ENCODE measurements around the gene PDE6H.

Gene PDE6H

GRCh38 chr12:15007551-15007950, 34.7 kb downstream of the PDE6H start:
- Histone ChIP-seq H3K9me2 (replicated peaks; ENCODE audit: control insufficient read depth, low read length) (no peaks in the 10 kb centered on the region; the same call in 1 of the 2 replicates), H3K27me3 (ENCODE audit: control insufficient read depth, low read length) (peaks cover 19% of the 10 kb centered on the region; the same call in 1 of the 2 replicates), H3K4me2 (ENCODE audit: low read length) (no peak overlapping the region), H3K9me3 (ENCODE audit: control insufficient read depth, insufficient read depth, low read length) (no peaks in the 10 kb centered on the region), H4K20me1 (ENCODE audit: control insufficient read depth, insufficient read depth, low read depth, low read length) (no peaks in the 10 kb centered on the region), H3F3A (ENCODE audit: control insufficient read depth, insufficient read depth) (no peaks in the 10 kb centered on the region), H3K4me1 (ENCODE audit: control insufficient read depth, low read length) (0 out of 2 replicates have a peak, but pooled peaks cover 7% of the 10 kb centered on the region), H3K36me3 (ENCODE audit: control insufficient read depth, low read length) (no peaks in the 10 kb centered on the region), H3K27ac (ENCODE audit: low read depth, low read length) (no peak overlapping the region), H3K4me3 (ENCODE audit: low read length) (no peak overlapping the region), H3K79me2 (ENCODE audit: control insufficient read depth, low read length) (no peaks in the 10 kb centered on the region)
- TF ChIP-seq EZH2phosphoT487 (IDR thresholded peaks at IDR 0.05; ENCODE audit: borderline replicate concordance, low read length) (no peak), CTCF (IDR thresholded peaks at IDR 0.05; ENCODE audit: low read depth, low read length, poor library complexity, severe bottlenecking) (no peak)

GRCh38 chr12:15011162-15011561, 38.3 kb downstream of the PDE6H start:
- Histone ChIP-seq H3K27ac (ENCODE audit: low read depth, low read length) (no peak overlapping the region), H3F3A (ENCODE audit: control insufficient read depth, insufficient read depth) (no peaks in the 10 kb centered on the region), H3K9me3 (ENCODE audit: control insufficient read depth, insufficient read depth, low read length) (no peaks in the 10 kb centered on the region), H3K27me3 (ENCODE audit: control insufficient read depth, low read length) (peaks cover 10% of the 10 kb centered on the region; the same call in 1 of the 2 replicates), H3K79me2 (ENCODE audit: control insufficient read depth, low read length) (no peaks in the 10 kb centered on the region), H3K36me3 (ENCODE audit: control insufficient read depth, low read length) (no peaks in the 10 kb centered on the region), H3K4me3 (ENCODE audit: low read length) (no peak overlapping the region), H3K9me2 (replicated peaks; ENCODE audit: control insufficient read depth, low read length) (no peaks in the 10 kb centered on the region; the same call in 1 of the 2 replicates), H4K20me1 (ENCODE audit: control insufficient read depth, insufficient read depth, low read depth, low read length) (no peaks in the 10 kb centered on the region), H3K4me2 (ENCODE audit: low read length) (no peak overlapping the region), H3K4me1 (ENCODE audit: control insufficient read depth, low read length) (no peaks in the 10 kb centered on the region)
- TF ChIP-seq CTCF (IDR thresholded peaks at IDR 0.05; ENCODE audit: low read depth, low read length, poor library complexity, severe bottlenecking) (peak; percentile 38), EZH2phosphoT487 (IDR thresholded peaks at IDR 0.05; ENCODE audit: borderline replicate concordance, low read length) (no peak)

- no peaks in the 10 kb centered on the region for H3K36me3 ChIP-seq (ENCODE audit: control insufficient read depth, low read length)
- no peaks in the 10 kb centered on the region for H4K20me1 ChIP-seq (ENCODE audit: control insufficient read depth, insufficient read depth, low read depth, low read length)
- H3K9me3 ChIP-seq (ENCODE audit: control insufficient read depth, insufficient read depth, low read length), result no peaks in the 10 kb centered on the region
- no peak for TF ChIP-seq CTCF (IDR thresholded peaks at IDR 0.05; ENCODE audit: low read depth, low read length, poor library complexity, severe bottlenecking)
- TF ChIP-seq EZH2phosphoT487 (IDR thresholded peaks at IDR 0.05; ENCODE audit: borderline replicate concordance, low read length), result no peak
- H3K4me3 ChIP-seq (ENCODE audit: low read length), result no peak overlapping the region
- H3K4me1 ChIP-seq (ENCODE audit: control insufficient read depth, low read length), result no peaks in the 10 kb centered on the region
- H3K4me2 ChIP-seq (ENCODE audit: low read length), result no peak overlapping the region
- no peaks in the 10 kb centered on the region for H3F3A ChIP-seq (ENCODE audit: control insufficient read depth, insufficient read depth)
- no peaks in the 10 kb centered on the region; the same call in 1 of the 2 replicates for H3K9me2 ChIP-seq (replicated peaks; ENCODE audit: control insufficient read depth, low read length)
- peaks cover 10% of the 10 kb centered on the region for H3K27me3 ChIP-seq (ENCODE audit: control insufficient read depth, low read length)
- H3K79me2 ChIP-seq (ENCODE audit: control insufficient read depth, low read length), result no peaks in the 10 kb centered on the region
- H3K27ac ChIP-seq (ENCODE audit: low read depth, low read length), result no peak overlapping the region
Measured at GRCh38 chr12:15013634-15014179, 40.9 kb downstream of the PDE6H start.

Measured in DOHH2 (cell line).